GM12874 (cell line): ENCODE measurements around the gene ABCC9.

Source experiments
- CTCF ChIP-seq: IDR thresholded peaks from 2 replicates; pipeline ENCODE4 v1.5.1; 2011; ENCODE audit warnings: low read depth, mild to moderate bottlenecking, control low read depth, low read length, moderate library complexity; ENCODE audit not compliant: insufficient read depth

The ABCC9 gene

GRCh38 chr12:21801522-21802288, 139.5 kb downstream of the ABCC9 start:
- TF ChIP-seq CTCF, result no peak

- TF ChIP-seq CTCF, result no peak
Observed at GRCh38 chr12:21800011-21800410, 141.2 kb downstream of the ABCC9 start.

- TF ChIP-seq CTCF, result no peak
Observed at GRCh38 chr12:21797539-21797938, 143.7 kb downstream of the ABCC9 start.

- TF ChIP-seq CTCF, result no peak
Observed at GRCh38 chr12:21795648-21796328, 145.4 kb downstream of the ABCC9 start.

GRCh38 chr12:21788089-21788983, 152.9 kb downstream of the ABCC9 start:
- no peak for TF ChIP-seq CTCF

GRCh38 chr12:21786041-21786531, 155.1 kb downstream of the ABCC9 start:
- no peak for TF ChIP-seq CTCF

GRCh38 chr12:21780786-21781185, 160.4 kb downstream of the ABCC9 start:
- TF ChIP-seq CTCF, result no peak
